MCF 10A (cell line): ENCODE measurements around the gene ATP6V0A4. TPM values are rescaled to one million over a fixed set of nuclear protein-coding genes. Genes with fewer than 3 reads are reported as not detected.
"Not testable (repeated sequence)": the region's sequence is repeated elsewhere in the genome, so short reads cannot be mapped to it uniquely, and the experiment has no call there.

Source experiments
- BruUV-seq: library from RNA; stranded (reverse); fragments of 400-500 nt; replicated peaks from 2 replicates; lab custom pipeline; 2021; lab: Mats Ljungman, UMichigan
- CTCF ChIA-PET: fragments of 300-600 bp; sonication (Branson Sonifier 250); formaldehyde crosslinking; extraction: SDS; loops from one replicate; lab custom pipeline; 2021; ENCODE audit warnings: antibody characterized with exemption, inconsistent platforms; lab: Yijun Ruan, JAX
- POLR2A ChIA-PET: fragments of 300-600, 350-650 bp; sonication (Branson Sonifier 250); formaldehyde crosslinking; extraction: SDS; loops from one replicate; lab custom pipeline; 2020; ENCODE audit warnings: antibody characterized with exemption, inconsistent platforms; lab: Yijun Ruan, JAX
- DNase-seq: peaks from one replicate; pipeline ENCODE4 v3.0.0-alpha.2; 2018; ENCODE audit not compliant: unreplicated experiment
- H3K27ac Mint-ChIP-seq: one replicate; pipeline ENCODE4 v1.8.0; 2022; ENCODE audit warnings: mild to moderate bottlenecking, low read depth, mixed read lengths; ENCODE audit not compliant: unreplicated experiment
- H3K27me3 Mint-ChIP-seq: one replicate; pipeline ENCODE4 v1.8.0; 2022; ENCODE audit warnings: mixed read lengths; ENCODE audit not compliant: insufficient read depth, unreplicated experiment
- H3K36me3 Mint-ChIP-seq: one replicate; pipeline ENCODE4 v1.8.0; 2022; ENCODE audit warnings: mild to moderate bottlenecking, moderate library complexity, mixed read lengths; ENCODE audit not compliant: insufficient read depth, unreplicated experiment
- H3K4me1 Mint-ChIP-seq: one replicate; pipeline ENCODE4 v1.8.0; 2022; ENCODE audit warnings: mixed read lengths; ENCODE audit not compliant: insufficient read depth, unreplicated experiment
- H3K4me3 Mint-ChIP-seq: one replicate; pipeline ENCODE4 v1.8.0; 2022; ENCODE audit warnings: mild to moderate bottlenecking, moderate library complexity, mixed read lengths; ENCODE audit not compliant: unreplicated experiment
- H3K9me3 Mint-ChIP-seq: one replicate; pipeline ENCODE4 v1.8.0; 2022; ENCODE audit warnings: mixed read lengths; ENCODE audit not compliant: unreplicated experiment
- intact Hi-C: fragments of 100-400 bp; cut with micrococcal nuclease; formaldehyde crosslinking; loops from 2 replicates; pipeline ENCODE4 v1.14.1; 2022
- total RNA-seq: library from RNA; stranded (reverse); gene quantifications from 2 replicates; pipeline ENCODE4 v1.2.3, GENCODE V29; 2022
- TF ChIP-seq, protein P1 (sequence below): fragments of 200-600 bp; IDR thresholded peaks from one replicate; pipeline ENCODE4 v1.8.0; 2022; ENCODE audit warnings: antibody characterized with exemption, mild to moderate bottlenecking; ENCODE audit not compliant: unreplicated experiment

The ATP6V0A4 gene
- total RNA-seq, 1 experiment from 2014 or later, result 0.40 TPM

DNA sequence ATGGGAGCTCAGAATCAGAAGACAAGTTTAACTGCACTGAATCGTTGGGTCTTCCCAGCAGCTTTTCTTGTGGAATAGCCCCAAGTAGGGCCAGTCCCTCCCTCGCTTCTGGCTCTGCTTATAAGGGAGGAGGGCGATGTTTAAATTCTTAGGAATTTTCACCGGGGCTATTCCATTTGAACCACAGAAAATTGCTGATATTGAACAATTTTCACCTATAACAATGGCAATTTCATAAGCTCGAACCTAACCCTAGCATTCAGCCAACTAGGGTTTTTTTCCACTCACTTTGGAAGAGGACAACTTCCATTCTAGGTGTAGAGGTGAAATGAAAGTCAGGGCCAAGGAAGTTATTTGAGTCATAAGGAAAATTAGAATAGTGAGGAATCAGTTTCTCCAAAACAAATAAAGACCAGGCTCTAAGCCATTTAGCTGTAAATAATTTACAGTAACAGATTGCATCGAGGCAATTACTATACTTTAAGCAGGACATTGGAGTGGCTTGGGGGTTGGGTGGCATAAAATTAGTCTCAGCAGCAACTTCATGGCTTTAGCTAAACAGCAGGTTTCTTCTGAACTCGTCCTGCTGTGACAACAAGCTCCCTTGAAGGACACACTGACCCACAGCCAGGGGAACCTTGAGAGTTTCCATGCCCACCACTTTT lies 1.5 kb upstream of the ATP6V0A4 start:
- no peaks in the 10 kb centered on the region for H3K4me1 Mint-ChIP-seq
- H3K27me3 Mint-ChIP-seq, result no peaks in the 10 kb centered on the region
- TF ChIP-seq, protein P1, sequence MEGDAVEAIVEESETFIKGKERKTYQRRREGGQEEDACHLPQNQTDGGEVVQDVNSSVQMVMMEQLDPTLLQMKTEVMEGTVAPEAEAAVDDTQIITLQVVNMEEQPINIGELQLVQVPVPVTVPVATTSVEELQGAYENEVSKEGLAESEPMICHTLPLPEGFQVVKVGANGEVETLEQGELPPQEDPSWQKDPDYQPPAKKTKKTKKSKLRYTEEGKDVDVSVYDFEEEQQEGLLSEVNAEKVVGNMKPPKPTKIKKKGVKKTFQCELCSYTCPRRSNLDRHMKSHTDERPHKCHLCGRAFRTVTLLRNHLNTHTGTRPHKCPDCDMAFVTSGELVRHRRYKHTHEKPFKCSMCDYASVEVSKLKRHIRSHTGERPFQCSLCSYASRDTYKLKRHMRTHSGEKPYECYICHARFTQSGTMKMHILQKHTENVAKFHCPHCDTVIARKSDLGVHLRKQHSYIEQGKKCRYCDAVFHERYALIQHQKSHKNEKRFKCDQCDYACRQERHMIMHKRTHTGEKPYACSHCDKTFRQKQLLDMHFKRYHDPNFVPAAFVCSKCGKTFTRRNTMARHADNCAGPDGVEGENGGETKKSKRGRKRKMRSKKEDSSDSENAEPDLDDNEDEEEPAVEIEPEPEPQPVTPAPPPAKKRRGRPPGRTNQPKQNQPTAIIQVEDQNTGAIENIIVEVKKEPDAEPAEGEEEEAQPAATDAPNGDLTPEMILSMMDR, result no peak
- intact Hi-C loops, result no loop called here
- H3K4me3 Mint-ChIP-seq, result no peak overlapping the region
- DNase-seq, result no peak
- H3K9me3 Mint-ChIP-seq, result no peaks in the 10 kb centered on the region
- no peak overlapping the region for H3K27ac Mint-ChIP-seq
- no TSS peak for BruUV-seq
- H3K36me3 Mint-ChIP-seq, result no peaks in the 10 kb centered on the region
- ChIA-PET POLR2A (no interaction called here), CTCF (interaction anchor here (0.9 kb wide), 1 partner anchor 11 kb away, joined by 3 read pairs; no protein-coding TSS in a partner anchor)

DNA sequence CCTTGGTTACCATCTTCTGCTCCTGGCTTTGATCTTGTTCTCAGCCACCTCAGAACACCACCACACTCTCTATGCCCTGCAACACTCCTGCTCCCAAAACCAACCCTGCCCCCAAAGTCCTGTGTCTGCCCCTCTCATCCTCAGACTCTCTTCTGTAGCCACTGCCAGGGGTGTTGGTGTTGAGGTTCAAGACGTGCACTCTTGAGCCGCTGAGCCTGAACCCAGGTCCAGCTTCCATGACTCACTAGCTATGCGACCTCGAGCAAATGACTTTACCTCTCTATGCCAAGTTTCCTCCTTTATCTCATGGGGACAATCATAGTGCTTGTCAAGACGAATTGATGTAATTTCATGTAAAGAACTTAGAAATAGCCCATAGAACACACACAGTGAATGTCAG lies 840 bp upstream of the ATP6V0A4 start:
- no peaks in the 10 kb centered on the region for H3K36me3 Mint-ChIP-seq
- ChIA-PET POLR2A (no interaction called here), CTCF (no interaction called here)
- intact Hi-C loops, result no loop called here
- no peak overlapping the region for H3K27ac Mint-ChIP-seq
- TF ChIP-seq, protein P1, result no peak
- H3K4me1 Mint-ChIP-seq, result no peaks in the 10 kb centered on the region
- H3K4me3 Mint-ChIP-seq, result no peak overlapping the region
- H3K27me3 Mint-ChIP-seq, result no peaks in the 10 kb centered on the region
- no TSS peak for BruUV-seq
- H3K9me3 Mint-ChIP-seq, result no peaks in the 10 kb centered on the region
- DNase-seq, result no peak

DNA sequence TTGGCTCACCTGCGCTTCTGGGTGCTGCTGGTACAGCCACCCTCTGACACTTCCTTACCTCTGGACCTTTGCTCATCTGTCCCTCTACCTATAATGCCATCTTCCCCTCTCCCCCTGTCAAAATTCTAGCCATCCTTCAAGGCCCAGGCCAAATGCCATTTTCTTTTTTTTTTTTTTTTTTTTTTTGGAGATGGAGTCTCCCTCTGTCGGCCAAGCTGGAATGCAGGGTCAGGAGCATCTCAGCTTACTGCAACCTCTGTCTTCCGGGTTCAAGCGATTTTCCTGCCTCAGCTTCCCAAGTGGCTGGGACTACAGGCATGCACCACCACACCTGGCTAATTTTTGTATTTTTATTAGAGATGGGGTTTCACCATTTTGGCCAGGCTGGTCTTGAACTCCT lies 950 bp downstream of the ATP6V0A4 start:
- BruUV-seq, H3K4me3 Mint-ChIP-seq, H3K4me1 Mint-ChIP-seq, intact Hi-C loops, H3K9me3 Mint-ChIP-seq, H3K27me3 Mint-ChIP-seq, H3K36me3 Mint-ChIP-seq, DNase-seq, H3K27ac Mint-ChIP-seq: not testable (repeated sequence)
- CTCF ChIA-PET, result interaction anchor here (0.6 kb wide), 1 partner anchor 377 kb away, joined by 7 read pairs; no protein-coding TSS in a partner anchor
- POLR2A ChIA-PET, result interaction anchor here (0.7 kb wide), 1 partner anchor 635 kb away, joined by 3 read pairs; no protein-coding TSS in a partner anchor

DNA sequence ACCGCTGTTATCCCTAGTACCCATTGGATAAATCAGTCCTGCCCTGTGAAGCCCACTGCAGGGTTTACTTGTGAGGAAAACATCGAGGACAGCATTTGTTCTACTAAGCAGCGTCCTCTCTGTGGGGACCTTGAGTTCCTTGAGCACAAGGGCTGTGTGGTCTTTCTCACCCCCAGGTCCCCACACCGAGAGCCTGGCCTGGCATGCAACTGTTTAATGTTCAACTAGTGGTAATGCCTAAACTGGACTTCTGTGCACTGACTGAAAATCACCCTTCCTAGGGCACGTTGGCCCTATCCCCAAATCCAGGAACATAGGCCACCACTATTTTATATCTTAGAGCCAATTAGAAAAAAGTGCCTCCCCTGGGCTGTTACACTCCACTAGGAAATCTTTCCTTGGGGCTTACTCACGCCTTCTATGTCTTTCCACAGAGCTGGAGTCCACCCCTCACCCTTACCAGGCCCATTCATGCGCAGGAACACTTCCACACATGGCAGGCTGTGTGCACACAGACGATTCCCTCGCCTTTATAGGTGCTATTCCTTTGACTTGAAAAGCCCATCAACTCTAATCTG lies 1.9 kb downstream of the ATP6V0A4 start:
- CTCF ChIA-PET, result no interaction called here
- no peak overlapping the region for H3K27ac Mint-ChIP-seq

More for the DNA sequence above, 1.9 kb downstream of the ATP6V0A4 start:
- intact Hi-C loops, result no loop called here
- no TSS peak for BruUV-seq
- TF ChIP-seq, protein P1, result no peak
- Mint-ChIP-seq H3K4me1 (no peaks in the 10 kb centered on the region), H3K36me3 (no peaks in the 10 kb centered on the region), H3K27me3 (no peaks in the 10 kb centered on the region), H3K4me3 (no peak overlapping the region), H3K9me3 (no peaks in the 10 kb centered on the region)
- no peak for DNase-seq
- POLR2A ChIA-PET, result no interaction called here
